ENCODE results near the gene CHSY3. TPM values are rescaled to one million over a fixed set of nuclear protein-coding genes. Genes with fewer than 3 reads are reported as not detected.

CHSY3 gene
- total RNA-seq, 1 donor: 9.9 TPM

DNA sequence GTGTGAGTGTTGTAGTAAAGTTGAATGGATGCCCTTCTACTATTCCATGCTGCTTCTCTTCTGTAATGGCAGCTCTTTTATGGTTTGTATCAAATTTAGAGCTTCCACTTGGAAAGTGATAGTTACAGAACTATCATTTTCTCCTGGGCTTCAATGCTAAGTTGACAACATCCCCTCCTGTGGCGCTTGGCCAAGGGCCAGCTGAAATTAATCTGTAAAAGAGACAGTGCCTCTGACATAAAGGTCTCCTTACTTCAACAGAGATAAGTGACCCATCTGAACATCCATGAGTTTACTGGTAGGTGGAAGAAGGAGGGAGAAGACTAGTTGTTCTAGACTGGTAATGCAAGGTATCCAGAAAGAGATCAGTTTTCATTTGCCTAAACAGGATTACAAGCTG is 39.7 kb downstream of the CHSY3 start:
- H3K4me3 ChIP-seq (ENCODE audit: low read depth, low read length): no peak overlapping the region
- TF ChIP-seq, protein P1, sequence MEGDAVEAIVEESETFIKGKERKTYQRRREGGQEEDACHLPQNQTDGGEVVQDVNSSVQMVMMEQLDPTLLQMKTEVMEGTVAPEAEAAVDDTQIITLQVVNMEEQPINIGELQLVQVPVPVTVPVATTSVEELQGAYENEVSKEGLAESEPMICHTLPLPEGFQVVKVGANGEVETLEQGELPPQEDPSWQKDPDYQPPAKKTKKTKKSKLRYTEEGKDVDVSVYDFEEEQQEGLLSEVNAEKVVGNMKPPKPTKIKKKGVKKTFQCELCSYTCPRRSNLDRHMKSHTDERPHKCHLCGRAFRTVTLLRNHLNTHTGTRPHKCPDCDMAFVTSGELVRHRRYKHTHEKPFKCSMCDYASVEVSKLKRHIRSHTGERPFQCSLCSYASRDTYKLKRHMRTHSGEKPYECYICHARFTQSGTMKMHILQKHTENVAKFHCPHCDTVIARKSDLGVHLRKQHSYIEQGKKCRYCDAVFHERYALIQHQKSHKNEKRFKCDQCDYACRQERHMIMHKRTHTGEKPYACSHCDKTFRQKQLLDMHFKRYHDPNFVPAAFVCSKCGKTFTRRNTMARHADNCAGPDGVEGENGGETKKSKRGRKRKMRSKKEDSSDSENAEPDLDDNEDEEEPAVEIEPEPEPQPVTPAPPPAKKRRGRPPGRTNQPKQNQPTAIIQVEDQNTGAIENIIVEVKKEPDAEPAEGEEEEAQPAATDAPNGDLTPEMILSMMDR (IDR thresholded peaks at IDR 0.05; ENCODE audit: insufficient read depth, low read depth, low read length): no peak
- DNase-seq (ENCODE audit: low read depth): no peak

DNA sequence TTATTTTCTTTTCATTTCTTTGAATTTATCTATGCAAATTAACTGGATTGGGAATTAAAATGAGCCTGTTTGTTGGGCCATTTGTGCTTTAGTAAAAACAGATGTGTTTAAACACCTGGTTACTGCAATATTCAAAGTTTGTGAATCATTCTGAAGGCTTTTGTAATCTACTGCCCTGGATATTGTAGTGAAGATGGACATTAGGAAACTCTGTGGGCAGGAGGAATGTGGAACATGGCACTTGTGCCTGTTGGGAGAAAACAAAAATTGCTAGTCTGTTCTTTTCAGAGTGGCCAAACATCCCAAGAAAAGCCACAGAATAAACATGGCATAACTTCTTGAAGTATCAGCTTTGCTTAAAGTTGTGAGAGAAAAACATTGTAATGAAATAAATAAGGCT is 40.8 kb downstream of the CHSY3 start:
- DNase-seq (ENCODE audit: low read depth): peak; percentile 74
- H3K4me3 ChIP-seq (ENCODE audit: low read depth, low read length): no peak overlapping the region
- TF ChIP-seq, protein P1 (IDR thresholded peaks at IDR 0.05; ENCODE audit: insufficient read depth, low read depth, low read length): no peak

DNA sequence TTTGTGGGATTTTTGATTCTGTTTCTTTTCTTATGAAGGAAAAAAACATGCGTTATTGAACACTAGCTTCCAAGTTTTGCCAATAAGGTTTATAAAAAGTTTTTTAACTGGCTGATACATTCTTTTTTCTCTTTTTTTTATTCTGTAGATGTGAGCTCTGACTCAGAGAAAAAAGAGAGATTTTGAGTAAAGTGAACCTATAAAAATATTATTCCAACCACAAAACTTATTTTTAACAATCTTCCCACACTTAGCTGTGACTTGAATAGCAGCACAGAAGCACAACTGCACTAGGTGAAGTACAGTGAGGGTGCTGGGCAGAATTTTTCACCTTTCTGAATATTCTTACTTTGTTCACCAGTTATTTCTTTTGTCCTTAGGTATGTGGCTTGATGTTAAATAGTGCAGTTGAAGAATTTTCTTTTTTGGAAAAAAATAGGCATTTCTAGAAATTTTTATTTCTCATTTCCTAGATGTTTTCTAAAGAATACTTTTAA is 41.6 kb downstream of the CHSY3 start:
- TF ChIP-seq, protein P1 (IDR thresholded peaks at IDR 0.05; ENCODE audit: insufficient read depth, low read depth, low read length): no peak
- peak; percentile 7 for DNase-seq (ENCODE audit: low read depth)
- no peak overlapping the region for H3K4me3 ChIP-seq (ENCODE audit: low read depth, low read length)

DNA sequence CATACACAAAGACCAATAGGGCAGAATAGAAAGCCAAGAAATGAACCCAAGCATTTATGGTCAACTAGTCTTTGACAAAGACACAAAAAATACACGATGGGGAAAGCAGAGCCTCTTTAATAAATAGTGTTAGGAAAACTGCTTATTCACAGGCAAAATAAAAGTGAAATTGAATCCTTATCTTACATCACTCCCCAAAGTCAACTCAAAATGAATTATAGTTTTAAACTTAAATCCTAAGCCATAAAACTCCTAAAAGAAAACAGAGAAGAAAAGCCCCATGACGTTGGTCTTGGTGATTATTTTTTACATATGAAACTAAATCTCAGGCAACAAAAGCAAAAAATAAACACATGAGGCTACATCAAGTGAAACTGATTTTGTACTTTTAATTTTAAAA is 46.8 kb downstream of the CHSY3 start:
- TF ChIP-seq, protein P1 (IDR thresholded peaks at IDR 0.05; ENCODE audit: insufficient read depth, low read depth, low read length): no peak
- no peak overlapping the region for H3K4me3 ChIP-seq (ENCODE audit: low read depth, low read length)
- peak; percentile 51 for DNase-seq (ENCODE audit: low read depth)

DNA sequence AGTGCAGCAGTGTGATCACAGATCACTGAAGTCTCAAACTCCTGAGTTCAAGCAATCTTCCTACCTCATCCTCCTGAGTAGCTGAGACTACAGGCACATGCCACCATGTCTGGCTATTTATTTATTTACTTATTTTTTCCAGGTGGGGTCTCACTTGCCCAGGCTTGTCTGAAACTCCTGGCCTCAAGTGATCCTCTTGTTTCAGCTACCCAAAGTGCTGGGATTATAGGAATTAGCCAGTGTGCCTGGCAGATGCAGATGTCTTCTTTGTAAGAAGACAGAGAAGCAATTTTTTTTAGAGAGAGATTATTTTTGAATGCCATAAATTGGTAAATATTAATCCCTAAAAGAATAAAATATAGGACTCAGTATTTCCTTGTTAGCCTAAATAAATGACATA is 54.3 kb downstream of the CHSY3 start:
- TF ChIP-seq, protein P1 (IDR thresholded peaks at IDR 0.05; ENCODE audit: insufficient read depth, low read depth, low read length): no peak

DNA sequence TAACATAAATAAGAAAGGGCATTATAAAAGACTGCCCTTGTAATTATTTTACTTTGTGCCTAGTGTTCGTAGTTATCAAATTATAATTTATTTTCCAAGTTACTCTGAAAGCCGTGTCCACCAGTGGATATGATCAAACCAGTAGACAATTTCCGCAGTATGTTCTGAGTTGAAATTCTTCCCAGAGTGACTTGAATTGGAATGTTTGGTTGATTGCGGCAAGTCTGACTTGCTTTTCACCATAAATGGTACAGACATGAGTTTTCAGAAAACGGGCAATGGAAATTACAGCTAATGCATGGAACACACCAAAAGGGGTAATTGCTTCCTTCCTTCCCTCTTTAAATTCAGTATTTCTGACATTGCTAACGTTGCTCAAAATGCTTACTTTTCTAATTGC is 56.6 kb downstream of the CHSY3 start:
- no peak overlapping the region for H3K4me3 ChIP-seq (ENCODE audit: low read depth, low read length)
- TF ChIP-seq, protein P1 (IDR thresholded peaks at IDR 0.05; ENCODE audit: insufficient read depth, low read depth, low read length): no peak
- DNase-seq (ENCODE audit: low read depth): no peak

More for the DNA sequence above, 54.3 kb downstream of the CHSY3 start:
- DNase-seq (ENCODE audit: low read depth): no peak
- no peak overlapping the region for H3K4me3 ChIP-seq (ENCODE audit: low read depth, low read length)

DNA sequence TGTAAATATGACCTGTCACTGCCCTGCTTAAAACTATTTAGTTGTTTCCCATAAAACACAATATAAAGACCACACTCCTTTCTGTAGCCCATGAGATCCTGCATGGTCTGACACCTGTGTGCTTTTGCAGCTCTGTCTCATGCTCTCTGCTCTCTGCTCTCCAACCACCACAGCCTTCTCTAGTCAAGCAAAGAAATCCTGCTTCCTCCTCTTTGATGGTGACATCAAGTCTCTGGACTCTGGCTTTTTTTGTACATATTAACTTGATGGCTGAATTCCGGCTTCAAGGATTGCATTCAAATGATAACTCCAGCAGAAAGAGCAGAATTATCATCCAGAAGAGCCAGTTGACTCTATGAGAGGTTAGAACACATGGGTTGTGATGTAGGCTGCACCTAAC is 58.2 kb downstream of the CHSY3 start:
- TF ChIP-seq, protein P1 (IDR thresholded peaks at IDR 0.05; ENCODE audit: insufficient read depth, low read depth, low read length): no peak
- no peak overlapping the region for H3K4me3 ChIP-seq (ENCODE audit: low read depth, low read length)
- DNase-seq (ENCODE audit: low read depth): no peak
